Muscle of arm (tissue), 12 donors: ENCODE measurements around the gene FLNC. TPM values are rescaled to one million over a fixed set of nuclear protein-coding genes. Genes with fewer than 3 reads are reported as not detected.

Experiments
- DNase-seq: peaks from one replicate; pipeline ENCODE4 v3.0.0-alpha.2; 2013
- polyA plus RNA-seq, 12 donors: library from polyadenylated mRNA; unstranded; fragments of 120-200 nt; gene quantifications; one replicate each; pipeline ENCODE4 v1.2.1, GENCODE V29; 2013; ENCODE audit not compliant: insufficient read length in 12 of 12

Gene FLNC
- polyA plus RNA-seq, 12 donors, result 192 to 1,098 (median 430) TPM

DNA sequence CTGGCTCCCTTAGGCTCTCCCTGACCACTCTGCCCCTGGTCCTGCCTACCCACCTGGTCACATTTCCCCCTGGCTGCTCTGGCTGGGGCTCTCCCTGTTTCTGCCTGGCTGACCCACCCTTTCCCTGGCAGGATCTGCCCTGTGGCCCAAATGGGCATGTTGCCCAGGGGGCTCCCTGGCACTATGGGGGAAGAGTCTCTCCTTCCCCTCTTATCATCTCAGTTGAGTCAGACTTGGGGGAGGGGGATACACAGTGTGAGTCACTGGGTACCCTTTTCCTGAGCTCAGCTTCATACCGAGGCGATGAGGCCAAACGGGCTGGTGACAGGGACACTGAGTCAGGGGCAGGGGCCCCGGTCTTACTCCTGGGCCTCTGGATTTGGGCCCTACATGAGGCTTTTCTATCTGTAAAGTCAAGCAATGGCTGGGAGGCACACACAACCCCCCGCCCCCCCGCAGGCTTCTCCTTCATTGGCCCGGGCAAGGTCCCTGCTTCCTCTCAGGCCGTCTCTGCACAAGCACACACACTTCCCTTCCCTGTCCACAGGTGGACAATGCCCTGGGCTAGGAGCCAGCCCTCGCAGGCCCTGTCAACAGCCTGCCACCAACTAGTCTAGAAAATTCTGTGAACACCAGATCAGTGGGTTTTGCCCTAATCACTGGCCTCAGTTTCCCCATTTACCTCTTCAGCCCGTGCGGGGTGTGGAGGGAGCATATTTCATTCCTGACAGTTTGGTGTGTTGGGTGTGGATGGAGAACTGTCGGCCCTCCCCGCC lies 627 bp upstream of the FLNC start:
- DNase-seq, result peak; percentile 36

DNA sequence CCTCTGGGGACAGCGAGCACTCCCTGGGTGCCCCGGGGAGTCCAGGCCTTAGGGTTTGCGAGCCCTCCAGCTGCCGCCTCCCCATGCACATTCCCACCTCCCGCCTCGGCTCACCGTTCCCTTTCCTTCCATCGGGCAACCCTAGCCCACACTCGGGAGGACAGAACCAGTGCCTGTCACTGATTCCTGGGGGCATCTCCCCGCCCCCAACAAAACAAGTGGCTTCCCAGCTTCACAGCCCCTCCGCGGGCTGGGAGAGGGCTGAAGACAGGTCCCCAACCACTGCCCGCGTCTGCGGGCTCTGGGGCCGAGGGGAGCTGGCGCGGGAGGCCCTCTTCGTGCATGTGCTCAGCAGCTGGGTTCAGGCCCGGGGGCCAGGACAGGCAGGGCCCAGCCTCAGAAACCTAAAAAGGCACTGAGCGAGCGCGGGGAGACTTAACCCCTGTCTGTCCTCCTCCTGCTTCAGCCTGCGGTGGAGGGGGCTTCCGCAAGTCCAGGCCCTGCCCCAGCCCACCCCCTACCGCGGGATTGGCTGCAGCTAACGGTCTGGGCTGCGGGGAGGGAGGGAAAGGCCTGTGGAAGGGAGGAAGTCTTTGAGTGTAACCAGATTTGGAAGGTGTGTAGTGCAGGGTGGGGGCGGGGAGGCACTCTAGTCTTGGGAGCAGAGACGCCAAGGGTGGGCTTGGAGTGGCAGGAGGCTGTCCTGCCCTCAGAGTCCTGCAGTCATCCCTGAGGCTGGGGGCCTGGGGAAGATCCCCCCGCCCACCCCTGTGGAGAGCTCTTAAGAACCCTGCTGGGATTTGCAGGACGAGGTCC lies 1.2 kb downstream of the FLNC start:
- peak; percentile 84 for DNase-seq

DNA sequence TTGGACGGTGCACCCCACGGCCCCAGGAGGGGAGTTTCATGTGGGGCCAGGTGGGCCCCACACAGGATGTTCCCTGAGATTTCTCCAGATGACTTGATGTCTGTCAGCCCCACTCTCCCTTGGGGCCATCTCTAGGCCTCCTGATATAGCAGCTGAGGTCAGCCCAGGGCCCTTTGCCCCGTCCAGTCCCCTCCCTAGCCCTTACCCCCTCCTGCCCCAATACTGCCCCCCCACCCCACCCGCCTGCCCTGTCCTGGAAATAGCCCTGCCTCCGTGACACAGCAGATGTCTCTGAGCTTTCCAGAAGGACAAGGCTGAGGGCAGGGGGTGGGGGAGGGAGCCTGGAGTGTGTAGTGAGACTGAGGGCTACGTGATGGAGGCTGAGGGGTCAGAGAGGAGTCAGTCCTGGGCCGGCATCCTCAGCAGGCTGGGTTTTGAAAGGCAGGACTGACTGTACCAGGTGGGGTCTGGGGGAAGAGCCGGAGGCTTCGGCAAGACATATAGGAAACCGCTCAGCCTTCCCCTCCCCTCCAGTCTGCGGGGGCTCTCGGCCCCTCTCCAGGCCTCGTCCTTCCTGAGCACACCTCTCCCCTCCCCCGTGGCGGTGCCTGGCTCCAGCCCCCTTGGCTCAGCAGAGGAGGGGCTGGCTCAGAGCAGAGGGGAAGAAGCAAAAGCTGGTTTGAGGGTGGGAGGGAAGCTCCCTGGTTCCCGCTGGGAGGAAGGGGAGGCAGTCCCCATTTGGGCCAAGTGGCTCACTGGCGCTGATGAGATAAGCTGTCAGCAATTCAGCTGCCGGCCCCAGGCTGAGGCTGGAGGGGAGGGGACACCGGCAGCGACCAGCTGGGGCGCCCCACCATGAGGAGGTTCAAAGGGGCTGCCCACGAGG lies 2.0 kb downstream of the FLNC start:
- peak; percentile 88 for DNase-seq

GRCh38 chr7:128832880-128833147 lies 2.6 kb downstream of the FLNC start:
- no peak for DNase-seq

- DNase-seq, result peak; percentile 96
Measured at GRCh38 chr7:128833148-128833945, 3.1 kb downstream of the FLNC start.

- no peak for DNase-seq
Measured at GRCh38 chr7:128833946-128834325, 3.7 kb downstream of the FLNC start.

DNA sequence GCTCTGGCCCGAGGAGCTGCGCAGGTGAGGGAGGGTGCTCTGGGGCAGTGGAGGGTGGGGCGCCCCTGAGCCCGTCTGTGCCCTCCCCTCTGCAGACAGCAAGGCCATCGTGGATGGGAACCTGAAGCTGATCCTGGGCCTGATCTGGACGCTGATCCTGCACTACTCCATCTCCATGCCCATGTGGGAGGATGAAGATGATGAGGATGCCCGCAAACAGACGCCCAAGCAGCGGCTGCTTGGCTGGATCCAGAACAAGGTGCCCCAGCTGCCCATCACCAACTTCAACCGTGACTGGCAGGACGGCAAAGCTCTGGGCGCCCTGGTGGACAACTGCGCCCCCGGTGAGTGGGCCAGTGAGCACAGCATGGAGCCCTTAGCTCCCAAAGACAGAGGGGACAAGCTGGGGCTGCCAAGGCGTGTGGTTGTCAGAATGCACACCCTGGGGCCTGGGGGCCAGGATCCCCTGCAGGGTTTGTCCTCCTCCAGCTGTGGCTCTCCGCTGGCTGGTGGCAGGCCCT lies 5.1 kb downstream of the FLNC start:
- DNase-seq, result no peak

DNA sequence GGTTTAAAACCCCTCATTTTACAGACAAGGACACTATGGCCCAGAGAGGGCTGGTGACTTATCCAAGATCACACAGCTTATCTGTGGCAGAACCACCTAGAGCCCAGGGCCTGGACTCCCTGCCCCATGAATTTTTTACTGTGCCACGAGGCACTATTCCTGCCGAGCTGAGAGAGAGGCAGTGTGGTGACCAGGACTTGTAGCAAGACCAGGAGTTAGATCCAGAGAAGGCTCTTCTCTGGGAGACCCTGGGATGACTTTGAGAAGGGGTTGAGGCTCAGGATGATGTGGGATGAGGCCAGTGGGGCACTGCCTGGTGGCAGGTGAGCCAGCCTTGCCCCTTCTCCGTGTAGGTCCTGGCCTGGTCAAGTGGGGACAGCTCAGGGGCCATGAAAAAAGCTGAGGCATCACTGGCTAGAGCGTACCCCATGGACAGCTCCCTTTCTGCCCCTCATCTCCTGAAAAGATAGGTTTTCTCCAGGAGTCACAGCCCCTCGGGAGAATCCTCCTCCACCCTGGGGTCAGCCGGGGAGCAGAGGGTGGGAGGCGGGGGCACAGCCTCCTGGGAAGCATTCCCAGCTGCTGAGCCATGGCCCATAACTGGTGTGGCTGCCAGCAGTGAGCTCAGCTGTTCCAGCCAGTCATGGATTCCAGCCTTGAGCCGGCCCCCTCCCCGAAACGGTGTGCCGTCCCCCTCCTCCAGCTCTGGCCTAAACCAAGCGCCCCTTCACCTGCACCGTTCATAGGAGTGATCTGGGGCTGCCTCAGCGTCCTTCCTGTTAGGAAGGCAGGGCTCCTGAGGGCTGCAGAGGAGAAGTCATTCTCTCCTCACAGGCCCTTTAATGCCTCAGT lies 5.8 kb downstream of the FLNC start:
- DNase-seq, result peak; percentile 45

GRCh38 chr7:128836729-128837348 lies 6.6 kb downstream of the FLNC start:
- DNase-seq, result no peak

DNA sequence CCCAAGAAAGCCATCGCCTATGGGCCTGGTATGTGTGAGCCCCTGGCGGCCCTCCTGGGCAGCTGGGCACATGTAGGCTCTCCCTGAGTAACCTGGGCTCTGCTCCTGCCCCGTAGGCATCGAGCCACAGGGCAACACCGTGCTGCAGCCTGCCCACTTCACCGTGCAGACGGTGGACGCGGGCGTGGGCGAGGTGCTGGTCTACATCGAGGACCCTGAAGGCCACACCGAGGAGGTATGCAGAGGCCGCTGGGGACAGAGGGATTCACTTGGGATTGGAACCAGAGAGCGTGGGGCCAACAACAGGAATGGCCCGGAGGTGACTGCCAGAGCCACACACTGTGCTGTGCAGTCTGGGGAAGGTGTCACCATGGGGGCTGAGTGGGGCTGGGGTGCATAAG lies 7.3 kb downstream of the FLNC start:
- DNase-seq, result no peak

DNA sequence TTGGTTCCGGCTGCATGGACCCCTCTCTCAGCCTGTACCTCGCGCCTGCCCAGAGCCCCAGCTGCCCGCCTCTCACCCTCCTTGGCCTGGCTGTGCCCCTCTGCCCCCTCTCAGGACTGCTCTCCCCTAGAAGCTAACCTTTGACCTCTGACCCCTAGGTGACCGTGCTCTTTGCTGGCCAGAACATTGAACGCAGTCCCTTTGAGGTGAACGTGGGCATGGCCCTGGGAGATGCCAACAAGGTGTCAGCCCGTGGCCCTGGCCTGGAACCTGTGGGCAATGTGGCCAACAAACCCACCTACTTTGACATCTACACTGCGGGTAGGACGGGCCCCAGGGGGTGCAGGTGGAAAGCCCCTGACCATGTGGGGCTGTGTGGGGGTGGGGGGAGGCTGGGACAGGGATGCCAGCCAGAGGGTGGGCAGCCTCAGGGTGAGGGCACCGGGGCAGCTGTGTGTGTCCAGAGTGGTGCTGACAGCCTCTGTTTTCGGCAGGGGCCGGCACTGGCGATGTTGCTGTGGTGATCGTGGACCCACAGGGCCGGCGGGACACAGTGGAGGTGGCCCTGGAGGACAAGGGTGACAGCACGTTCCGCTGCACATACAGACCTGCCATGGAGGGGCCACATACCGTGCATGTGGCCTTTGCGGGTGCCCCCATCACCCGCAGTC lies 8.0 kb downstream of the FLNC start:
- DNase-seq, result no peak

GRCh38 chr7:128838981-128839731 lies 8.9 kb downstream of the FLNC start:
- no peak for DNase-seq

DNA sequence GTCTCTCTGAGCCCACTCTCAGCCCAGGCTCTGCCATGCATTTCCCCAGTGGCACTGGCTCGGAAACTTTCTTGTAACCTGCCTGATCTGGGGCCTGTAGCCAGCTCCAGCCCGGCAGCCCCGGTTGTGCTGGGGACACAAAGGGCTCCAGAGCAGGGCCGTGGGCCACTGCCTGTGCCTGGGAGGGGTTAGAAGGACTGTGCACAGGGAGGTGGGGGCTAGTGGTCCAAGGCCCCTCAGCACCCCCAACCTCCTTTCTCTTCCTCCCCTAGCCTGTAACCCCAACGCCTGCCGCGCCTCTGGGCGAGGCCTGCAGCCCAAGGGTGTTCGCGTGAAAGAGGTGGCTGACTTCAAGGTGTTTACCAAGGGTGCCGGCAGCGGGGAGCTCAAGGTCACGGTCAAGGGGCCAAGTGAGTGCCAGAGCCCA lies 9.6 kb downstream of the FLNC start:
- DNase-seq, result no peak

DNA sequence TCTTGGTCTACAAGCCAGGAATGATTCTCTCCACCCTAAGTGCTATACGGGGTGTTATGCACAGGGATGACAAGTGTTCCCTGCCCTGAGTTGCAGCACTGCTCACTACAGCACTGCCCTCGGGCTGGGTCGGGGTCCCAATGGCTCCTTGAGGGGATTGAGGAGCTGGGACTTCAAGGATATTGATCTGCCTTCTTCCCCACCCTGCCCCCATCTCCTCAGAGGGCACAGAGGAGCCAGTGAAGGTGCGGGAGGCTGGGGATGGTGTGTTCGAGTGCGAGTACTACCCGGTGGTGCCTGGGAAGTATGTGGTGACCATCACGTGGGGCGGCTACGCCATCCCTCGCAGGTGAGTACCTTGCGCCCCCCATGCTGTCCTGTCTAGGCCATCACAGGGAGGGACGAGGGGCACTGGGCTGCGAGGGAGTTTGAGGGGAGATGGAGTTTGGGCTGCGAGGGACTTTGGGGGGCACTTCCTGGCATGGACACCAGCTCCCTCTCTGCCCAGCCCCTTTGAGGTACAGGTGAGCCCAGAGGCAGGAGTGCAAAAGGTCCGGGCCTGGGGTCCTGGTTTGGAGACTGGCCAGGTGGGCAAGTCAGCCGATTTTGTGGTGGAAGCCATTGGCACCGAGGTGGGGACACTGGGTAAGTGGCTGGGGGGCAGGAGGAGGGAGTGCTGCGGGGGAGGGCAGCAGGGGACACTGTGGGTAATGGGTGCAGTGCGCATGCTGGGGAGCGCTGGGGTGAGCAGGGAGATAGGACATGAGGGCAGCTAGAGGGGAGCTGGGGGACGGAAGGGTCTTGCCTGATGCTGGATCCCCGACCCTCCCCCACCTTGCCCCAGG lies 10.3 kb downstream of the FLNC start:
- DNase-seq, result no peak

GRCh38 chr7:128841171-128841690 lies 11.0 kb downstream of the FLNC start:
- no peak for DNase-seq

DNA sequence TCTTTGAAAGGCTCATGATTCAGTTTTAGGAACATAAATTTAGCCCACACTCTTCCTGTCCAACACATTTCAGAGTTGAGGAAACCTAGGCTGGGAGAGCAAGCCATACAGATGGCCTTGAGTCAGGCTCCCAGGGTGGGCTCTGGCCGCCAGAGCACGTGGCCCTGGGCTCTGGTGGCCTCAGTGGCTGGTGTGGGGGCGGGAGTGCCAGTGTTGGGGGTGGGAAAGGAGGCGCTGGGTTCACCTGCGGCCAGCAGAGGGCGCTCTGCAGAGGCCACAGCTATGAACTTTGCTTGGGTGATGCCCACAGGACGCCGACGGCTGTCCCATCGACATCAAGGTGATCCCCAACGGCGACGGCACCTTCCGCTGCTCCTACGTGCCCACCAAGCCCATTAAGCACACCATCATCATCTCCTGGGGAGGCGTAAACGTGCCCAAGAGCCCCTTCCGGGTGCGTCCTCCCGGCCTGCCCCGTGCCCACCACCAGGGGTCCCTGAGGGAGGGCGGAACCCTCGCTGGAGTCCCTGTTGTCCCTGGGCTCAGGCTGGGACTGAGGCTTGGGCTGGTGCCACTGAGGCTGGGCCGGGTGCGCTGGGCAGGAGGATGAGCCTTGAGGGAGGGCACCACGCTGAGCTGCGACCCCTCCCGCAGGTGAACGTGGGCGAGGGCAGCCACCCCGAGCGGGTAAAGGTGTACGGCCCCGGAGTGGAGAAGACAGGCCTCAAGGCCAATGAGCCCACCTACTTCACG lies 11.9 kb downstream of the FLNC start:
- DNase-seq, result peak; percentile 33
